Measurements from ENCODE around the gene SCFD2.

DNA sequence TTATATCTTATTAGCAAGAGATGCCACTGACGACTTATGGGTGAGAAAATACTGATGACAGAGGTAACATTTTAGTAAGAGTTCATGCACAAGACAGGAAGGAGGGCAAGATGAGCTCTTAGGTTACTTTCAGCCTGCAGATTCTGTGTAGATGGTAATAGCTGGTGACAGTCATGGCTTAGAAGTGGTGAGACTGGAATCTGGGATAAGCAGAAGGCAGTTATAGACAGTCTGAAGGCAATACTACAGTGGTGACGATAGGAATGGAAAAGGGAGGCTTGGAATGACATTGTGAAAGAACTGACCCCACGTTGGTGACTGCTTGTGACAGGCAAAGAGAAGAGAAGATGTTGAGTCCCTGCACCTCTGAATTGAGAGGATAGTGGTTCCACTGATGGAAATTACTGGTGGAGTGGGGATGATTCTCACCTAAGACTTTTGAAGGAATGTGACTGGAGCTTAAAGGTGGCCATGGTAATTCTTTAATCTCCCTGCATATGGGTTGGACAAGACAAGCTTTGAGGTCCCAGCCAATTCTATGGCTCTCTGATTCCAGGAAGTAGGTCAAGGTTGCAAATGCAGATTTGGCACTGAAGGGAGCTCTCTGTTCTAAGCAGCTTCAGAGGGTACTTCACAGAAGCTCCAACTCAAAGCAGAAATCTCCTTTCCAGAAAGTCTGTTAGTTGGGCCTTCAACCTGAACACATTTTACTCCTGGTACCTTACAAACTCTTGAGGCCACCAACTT lies 404.0 kb downstream of the SCFD2 start:
- TF ChIP-seq, protein P1, sequence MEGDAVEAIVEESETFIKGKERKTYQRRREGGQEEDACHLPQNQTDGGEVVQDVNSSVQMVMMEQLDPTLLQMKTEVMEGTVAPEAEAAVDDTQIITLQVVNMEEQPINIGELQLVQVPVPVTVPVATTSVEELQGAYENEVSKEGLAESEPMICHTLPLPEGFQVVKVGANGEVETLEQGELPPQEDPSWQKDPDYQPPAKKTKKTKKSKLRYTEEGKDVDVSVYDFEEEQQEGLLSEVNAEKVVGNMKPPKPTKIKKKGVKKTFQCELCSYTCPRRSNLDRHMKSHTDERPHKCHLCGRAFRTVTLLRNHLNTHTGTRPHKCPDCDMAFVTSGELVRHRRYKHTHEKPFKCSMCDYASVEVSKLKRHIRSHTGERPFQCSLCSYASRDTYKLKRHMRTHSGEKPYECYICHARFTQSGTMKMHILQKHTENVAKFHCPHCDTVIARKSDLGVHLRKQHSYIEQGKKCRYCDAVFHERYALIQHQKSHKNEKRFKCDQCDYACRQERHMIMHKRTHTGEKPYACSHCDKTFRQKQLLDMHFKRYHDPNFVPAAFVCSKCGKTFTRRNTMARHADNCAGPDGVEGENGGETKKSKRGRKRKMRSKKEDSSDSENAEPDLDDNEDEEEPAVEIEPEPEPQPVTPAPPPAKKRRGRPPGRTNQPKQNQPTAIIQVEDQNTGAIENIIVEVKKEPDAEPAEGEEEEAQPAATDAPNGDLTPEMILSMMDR (IDR thresholded peaks at IDR 0.05): no peak
- TF ChIP-seq POLR2A (IDR thresholded peaks at IDR 0.05) (no peak), POLR2AphosphoS5 (IDR thresholded peaks at IDR 0.05) (no peak)
